Epithelial cell of esophagus (primary cell): ENCODE data around the gene HSPA12A.

Experiments
- DNase-seq: peaks from one replicate; pipeline ENCODE4 v3.0.0; 2010; ENCODE audit warnings: low read depth
- H3K4me3 ChIP-seq: 2 replicates; pipeline ENCODE4 v1.5.1; 2011; ENCODE audit warnings: mild to moderate bottlenecking, low read length, control low read depth
- CTCF ChIP-seq: IDR thresholded peaks from 2 replicates; pipeline ENCODE4 v1.5.1; 2011; ENCODE audit warnings: low read depth, mild to moderate bottlenecking, low read length, control low read depth, inconsistent platforms; ENCODE audit not compliant: insufficient read depth; ENCODE audit errors: missing control alignments

The HSPA12A gene

DNA sequence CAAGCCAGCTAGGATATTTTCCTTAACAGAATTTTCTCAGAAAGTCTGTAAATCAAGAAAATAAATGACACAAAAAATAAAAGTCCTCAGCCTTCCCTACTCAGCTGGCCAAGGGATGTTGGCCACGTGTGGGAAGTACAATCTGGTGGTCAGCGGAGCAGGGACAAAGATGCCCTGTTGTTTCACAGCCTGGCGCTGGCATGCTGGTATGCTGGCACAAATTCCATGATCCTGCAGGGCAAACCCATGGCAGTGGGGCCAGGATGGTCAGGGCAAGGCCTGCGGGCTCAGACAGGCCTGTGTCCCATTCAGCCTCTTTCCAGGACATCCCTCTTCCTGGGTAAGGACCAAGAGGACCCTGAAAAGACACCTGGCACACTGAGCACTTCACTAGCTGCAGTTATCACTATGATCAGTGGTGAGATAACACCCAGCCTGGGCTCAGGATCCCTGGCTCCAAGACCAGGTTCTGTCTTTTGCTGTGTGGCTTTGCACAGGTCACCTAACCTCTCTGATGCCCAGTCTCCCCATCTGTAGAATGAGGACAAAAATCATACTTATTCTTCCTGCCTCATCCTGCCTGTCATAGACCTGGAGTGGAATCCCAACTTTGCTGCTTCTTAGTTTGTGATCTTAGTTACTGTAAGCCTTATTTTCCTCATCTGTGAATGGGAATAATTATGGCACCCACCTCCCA lies 10.8 kb upstream of the HSPA12A start:
- no peak for TF ChIP-seq CTCF
- H3K4me3 ChIP-seq: no peak overlapping the region
- no peak for DNase-seq

DNA sequence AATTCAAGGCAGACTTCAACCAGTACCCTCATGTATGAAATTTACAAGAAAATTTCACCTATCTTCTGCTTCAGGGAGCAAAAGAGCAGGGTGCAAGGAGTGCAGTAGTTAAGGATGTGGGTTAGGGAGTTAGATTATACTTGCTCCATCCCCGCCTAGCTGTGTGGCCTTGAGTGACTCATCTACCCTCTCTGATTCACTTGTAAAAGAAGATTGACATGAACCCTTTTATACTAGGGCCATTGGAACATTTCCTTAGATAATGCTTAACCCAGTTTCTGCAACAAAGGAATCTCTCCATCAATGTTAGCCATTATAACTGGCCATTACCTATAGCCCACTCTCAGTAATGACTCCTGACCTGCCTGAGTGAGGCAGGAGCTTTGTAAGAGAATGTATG lies 10.2 kb upstream of the HSPA12A start:
- H3K4me3 ChIP-seq: no peak overlapping the region
- TF ChIP-seq CTCF: no peak
- peak; percentile 57 for DNase-seq

GRCh38 chr10:116748471-116748870 lies 6.1 kb upstream of the HSPA12A start:
- no peak for TF ChIP-seq CTCF
- no peak for DNase-seq
- H3K4me3 ChIP-seq: no peak overlapping the region

DNA sequence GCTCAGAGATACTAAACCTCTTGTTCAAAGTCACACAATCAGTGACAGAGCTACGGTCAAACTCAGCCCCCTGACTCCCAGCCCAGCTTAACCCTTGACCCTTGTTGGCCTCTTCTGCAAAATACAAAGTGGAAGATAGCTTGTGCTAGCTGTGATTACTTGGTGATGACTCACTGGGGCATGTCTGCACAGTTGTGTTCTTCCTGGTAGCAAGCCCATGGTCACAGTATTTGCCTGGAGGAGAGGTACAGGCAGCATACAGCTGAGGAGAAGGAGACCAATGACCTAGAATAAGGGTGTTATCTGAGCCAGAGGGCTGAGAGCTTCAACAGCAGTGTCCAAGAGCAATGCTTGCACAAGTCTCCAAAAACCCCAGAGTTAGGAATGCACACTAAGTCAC lies 5.7 kb upstream of the HSPA12A start:
- no peak overlapping the region for H3K4me3 ChIP-seq
- no peak for TF ChIP-seq CTCF
- peak; percentile 90 for DNase-seq

- no peak for TF ChIP-seq CTCF
- no peak for DNase-seq
- H3K4me3 ChIP-seq: no peak overlapping the region
Observed at GRCh38 chr10:116747325-116747724, 5.0 kb upstream of the HSPA12A start.

- no peak for TF ChIP-seq CTCF
- H3K4me3 ChIP-seq: no peak overlapping the region
- no peak for DNase-seq
Observed at GRCh38 chr10:116744885-116745284, 2.5 kb upstream of the HSPA12A start.

- no peak for TF ChIP-seq CTCF
- H3K4me3 ChIP-seq: no peak overlapping the region
- no peak for DNase-seq
Observed at GRCh38 chr10:116744163-116744753, 1.9 kb upstream of the HSPA12A start.
